Upper lobe of right lung (tissue), 1 donor: ENCODE data around the gene PRDM16. TPM values are rescaled to one million over a fixed set of nuclear protein-coding genes. Genes with fewer than 3 reads are reported as not detected.

ENCODE experiments used
- ATAC-seq: fragments of 200-7000 bp; cut with Tn5 transposase; one replicate; pipeline ENCODE4 v1.9.1; 2020; ENCODE audit warnings: mild to moderate bottlenecking, moderate library complexity
- DNase-seq: peaks from one replicate; pipeline ENCODE4 v3.0.0-alpha.2; 2020
- H3K27ac ChIP-seq: fragments of 200-600 bp; one replicate; pipeline ENCODE4 v1.8.0; 2022
- H3K27me3 ChIP-seq: fragments of 200-600 bp; one replicate; pipeline ENCODE4 v1.8.0; 2022; ENCODE audit warnings: mild to moderate bottlenecking
- H3K36me3 ChIP-seq: fragments of 200-600 bp; one replicate; pipeline ENCODE4 v1.8.0; 2022
- H3K4me1 ChIP-seq: fragments of 200-600 bp; one replicate; pipeline ENCODE4 v1.8.0; 2022
- H3K4me3 ChIP-seq: fragments of 200-600 bp; one replicate; pipeline ENCODE4 v1.8.0; 2022; ENCODE audit warnings: mild to moderate bottlenecking
- H3K9me3 ChIP-seq: fragments of 200-600 bp; one replicate; pipeline ENCODE4 v1.8.0; 2022
- CTCF ChIP-seq: fragments of 200-600 bp; IDR thresholded peaks from one replicate; pipeline ENCODE4 v1.8.0; 2022; ENCODE audit warnings: antibody characterized with exemption
- intact Hi-C: fragments of 100-400 bp; cut with DNase I; formaldehyde crosslinking; loops from one replicate; pipeline ENCODE4 v1.11.0; 2022
- total RNA-seq: library from RNA; stranded (reverse); fragmentation: NEBNext Ultra II Directional; extraction: Animal tissue kit (Norgen Biotek cat#: 25700); gene quantifications from one replicate; pipeline ENCODE4 v1.2.1, GENCODE V29; 2021
- donor health status: DM: no; HTN: yes; CAD: no; lungs with severe emphysema.

PRDM16 gene
- total RNA-seq, 1 donor from 2014 or later, result 21.0 TPM

GRCh38 chr1:3474016-3474415 lies 405.0 kb downstream of the PRDM16 start:
- no peak for TF ChIP-seq CTCF
- ATAC-seq, result no peak
- intact Hi-C loops, result no loop called here
- DNase-seq, result no peak
- Histone ChIP-seq H3K4me3 (no peak overlapping the region), H3K36me3 (no peaks in the 10 kb centered on the region), H3K27me3 (no peaks in the 10 kb centered on the region), H3K9me3 (no peaks in the 10 kb centered on the region), H3K4me1 (peaks cover 4% of the 10 kb centered on the region), H3K27ac (no peak overlapping the region)

DNA sequence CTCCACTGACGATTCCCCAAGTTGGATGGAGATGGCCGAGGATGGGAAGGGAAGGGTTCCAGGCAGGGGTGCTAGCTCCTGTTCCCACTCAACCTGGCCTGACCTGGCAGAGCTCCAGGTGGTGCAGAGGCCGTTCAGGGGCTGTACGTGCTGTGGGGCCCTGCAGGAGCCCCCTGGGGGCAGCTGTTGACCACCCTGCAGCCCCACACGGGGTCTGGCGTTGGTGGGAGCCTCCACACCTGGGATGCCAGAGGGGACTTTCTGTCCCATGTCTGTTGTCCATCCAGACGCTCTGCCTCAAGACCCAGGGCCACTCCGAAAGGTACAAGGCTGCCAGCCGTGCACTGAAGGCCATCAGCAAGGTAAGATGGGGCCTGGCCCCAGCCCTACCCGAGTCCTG lies 405.4 kb downstream of the PRDM16 start:
- Histone ChIP-seq H3K4me3 (no peak overlapping the region), H3K9me3 (no peaks in the 10 kb centered on the region), H3K27me3 (no peaks in the 10 kb centered on the region), H3K27ac (no peak overlapping the region), H3K4me1 (peaks cover 4% of the 10 kb centered on the region), H3K36me3 (no peaks in the 10 kb centered on the region)
- DNase-seq (no peak), ATAC-seq (no peak)
- intact Hi-C loops, result no loop called here
- TF ChIP-seq CTCF, result no peak

- intact Hi-C loops, result no loop called here
- peaks cover 4% of the 10 kb centered on the region for H3K4me1 ChIP-seq
- no peaks in the 10 kb centered on the region for H3K9me3 ChIP-seq
- no peak overlapping the region for H3K27ac ChIP-seq
- no peak overlapping the region for H3K4me3 ChIP-seq
- H3K36me3 ChIP-seq, result no peaks in the 10 kb centered on the region
- TF ChIP-seq CTCF, result no peak
- DNase-seq (no peak), ATAC-seq (no peak)
- H3K27me3 ChIP-seq, result no peaks in the 10 kb centered on the region
These were observed 407.0 kb downstream of the PRDM16 start for GRCh38 chr1:3475839-3476573.

DNA sequence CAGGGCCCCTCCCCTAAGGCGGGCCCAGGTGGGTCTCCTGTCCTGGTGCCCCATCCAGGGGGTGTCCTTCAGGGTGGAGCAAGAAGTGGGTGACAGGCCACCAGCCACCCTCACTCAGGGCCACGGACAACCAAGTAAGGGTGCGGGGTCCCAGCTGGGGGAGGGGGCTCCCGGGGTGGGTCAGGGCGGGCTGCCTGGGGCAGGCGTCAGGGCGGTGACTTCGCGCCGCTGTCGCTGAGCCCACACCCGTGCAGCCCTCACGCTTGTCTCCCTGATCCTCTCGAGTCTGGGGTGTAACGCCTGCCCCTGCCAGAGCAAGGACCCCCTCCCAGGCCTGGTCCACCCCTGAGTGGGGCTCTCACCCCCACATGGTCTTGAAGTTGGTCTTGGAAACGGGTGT lies 407.7 kb downstream of the PRDM16 start:
- TF ChIP-seq CTCF, result no peak
- H3K4me1 ChIP-seq, result no peaks in the 10 kb centered on the region
- intact Hi-C loops, result no loop called here
- H3K9me3 ChIP-seq, result no peaks in the 10 kb centered on the region
- no peak for ATAC-seq
- no peak overlapping the region for H3K4me3 ChIP-seq
- no peak overlapping the region for H3K27ac ChIP-seq
- H3K27me3 ChIP-seq, result no peaks in the 10 kb centered on the region
- H3K36me3 ChIP-seq, result no peaks in the 10 kb centered on the region
- no peak for DNase-seq

GRCh38 chr1:3477241-3477995 lies 408.4 kb downstream of the PRDM16 start:
- no peak for TF ChIP-seq CTCF
- intact Hi-C loops, result no loop called here
- Histone ChIP-seq H3K27ac (no peak overlapping the region), H3K27me3 (no peaks in the 10 kb centered on the region), H3K4me3 (no peak overlapping the region), H3K4me1 (no peaks in the 10 kb centered on the region), H3K9me3 (no peaks in the 10 kb centered on the region), H3K36me3 (no peaks in the 10 kb centered on the region)
- DNase-seq (no peak), ATAC-seq (no peak)
